ENCODE data around the gene RFT1.

- TF ChIP-seq, protein P1, sequence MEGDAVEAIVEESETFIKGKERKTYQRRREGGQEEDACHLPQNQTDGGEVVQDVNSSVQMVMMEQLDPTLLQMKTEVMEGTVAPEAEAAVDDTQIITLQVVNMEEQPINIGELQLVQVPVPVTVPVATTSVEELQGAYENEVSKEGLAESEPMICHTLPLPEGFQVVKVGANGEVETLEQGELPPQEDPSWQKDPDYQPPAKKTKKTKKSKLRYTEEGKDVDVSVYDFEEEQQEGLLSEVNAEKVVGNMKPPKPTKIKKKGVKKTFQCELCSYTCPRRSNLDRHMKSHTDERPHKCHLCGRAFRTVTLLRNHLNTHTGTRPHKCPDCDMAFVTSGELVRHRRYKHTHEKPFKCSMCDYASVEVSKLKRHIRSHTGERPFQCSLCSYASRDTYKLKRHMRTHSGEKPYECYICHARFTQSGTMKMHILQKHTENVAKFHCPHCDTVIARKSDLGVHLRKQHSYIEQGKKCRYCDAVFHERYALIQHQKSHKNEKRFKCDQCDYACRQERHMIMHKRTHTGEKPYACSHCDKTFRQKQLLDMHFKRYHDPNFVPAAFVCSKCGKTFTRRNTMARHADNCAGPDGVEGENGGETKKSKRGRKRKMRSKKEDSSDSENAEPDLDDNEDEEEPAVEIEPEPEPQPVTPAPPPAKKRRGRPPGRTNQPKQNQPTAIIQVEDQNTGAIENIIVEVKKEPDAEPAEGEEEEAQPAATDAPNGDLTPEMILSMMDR (IDR thresholded peaks at IDR 0.05; ENCODE audit: insufficient read depth, low read length): no peak
- TF ChIP-seq SPI1 (IDR thresholded peaks at IDR 0.05; ENCODE audit: borderline replicate concordance, low read depth): no peak
- TF ChIP-seq, protein P2, sequence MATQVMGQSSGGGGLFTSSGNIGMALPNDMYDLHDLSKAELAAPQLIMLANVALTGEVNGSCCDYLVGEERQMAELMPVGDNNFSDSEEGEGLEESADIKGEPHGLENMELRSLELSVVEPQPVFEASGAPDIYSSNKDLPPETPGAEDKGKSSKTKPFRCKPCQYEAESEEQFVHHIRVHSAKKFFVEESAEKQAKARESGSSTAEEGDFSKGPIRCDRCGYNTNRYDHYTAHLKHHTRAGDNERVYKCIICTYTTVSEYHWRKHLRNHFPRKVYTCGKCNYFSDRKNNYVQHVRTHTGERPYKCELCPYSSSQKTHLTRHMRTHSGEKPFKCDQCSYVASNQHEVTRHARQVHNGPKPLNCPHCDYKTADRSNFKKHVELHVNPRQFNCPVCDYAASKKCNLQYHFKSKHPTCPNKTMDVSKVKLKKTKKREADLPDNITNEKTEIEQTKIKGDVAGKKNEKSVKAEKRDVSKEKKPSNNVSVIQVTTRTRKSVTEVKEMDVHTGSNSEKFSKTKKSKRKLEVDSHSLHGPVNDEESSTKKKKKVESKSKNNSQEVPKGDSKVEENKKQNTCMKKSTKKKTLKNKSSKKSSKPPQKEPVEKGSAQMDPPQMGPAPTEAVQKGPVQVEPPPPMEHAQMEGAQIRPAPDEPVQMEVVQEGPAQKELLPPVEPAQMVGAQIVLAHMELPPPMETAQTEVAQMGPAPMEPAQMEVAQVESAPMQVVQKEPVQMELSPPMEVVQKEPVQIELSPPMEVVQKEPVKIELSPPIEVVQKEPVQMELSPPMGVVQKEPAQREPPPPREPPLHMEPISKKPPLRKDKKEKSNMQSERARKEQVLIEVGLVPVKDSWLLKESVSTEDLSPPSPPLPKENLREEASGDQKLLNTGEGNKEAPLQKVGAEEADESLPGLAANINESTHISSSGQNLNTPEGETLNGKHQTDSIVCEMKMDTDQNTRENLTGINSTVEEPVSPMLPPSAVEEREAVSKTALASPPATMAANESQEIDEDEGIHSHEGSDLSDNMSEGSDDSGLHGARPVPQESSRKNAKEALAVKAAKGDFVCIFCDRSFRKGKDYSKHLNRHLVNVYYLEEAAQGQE (IDR thresholded peaks at IDR 0.05; ENCODE audit: insufficient replicate concordance, low read depth): no peak
These were observed 30.6 kb upstream of the RFT1 start, which contains the start of gene PRKCD for GRCh38 chr3:53160660-53161449.

Measured in HL-60 (cell line).